Measurements from ENCODE around the gene ZNF254. TPM values are rescaled to one million over a fixed set of nuclear protein-coding genes. Genes with fewer than 3 reads are reported as not detected.

The ZNF254 gene
- total and polyA plus RNA-seq, 2 of the 4 experiments (the other 2 are of a cell fraction), result 4.4 to 8.8 TPM

GRCh38 chr19:24141612-24142011 is 54.6 kb downstream of the ZNF254 start:
- BruUV-seq (replicated peaks), result no TSS peak
- ChIA-PET CTCF (no interaction called here), POLR2A (ENCODE audit: unreplicated experiment) (no interaction called here)
- in situ Hi-C loops (cut with MboI; ENCODE audit: low sequenced_read_pairs) (loop anchor here (25.0 kb wide), 1 partner anchor 779 kb away; no protein-coding TSS in a partner anchor), dilution Hi-C loops (cut with HindIII; ENCODE audit: low sequenced_read_pairs, unreplicated experiment) (no loop called here), intact Hi-C loops (cut with micrococcal nuclease) (no loop called here)
- H3K9me1 ChIP-seq (ENCODE audit: insufficient read depth, low read length), result no peaks in the 10 kb centered on the region
- peaks cover 25% of the 10 kb centered on the region for H3K9me3 ChIP-seq (ENCODE audit: control insufficient read depth, insufficient read depth, low read length)
- no peak overlapping the region for H2BK20ac ChIP-seq (ENCODE audit: low read depth, low read length)
- H4K5ac ChIP-seq (ENCODE audit: low read depth, low read length), result no peak overlapping the region
- H2BK5ac ChIP-seq (ENCODE audit: low read depth, low read length, poor library complexity, severe bottlenecking), result no peak overlapping the region
- DNase-seq, result no peak
- no peaks in the 10 kb centered on the region for H4K20me1 ChIP-seq (ENCODE audit: insufficient read depth, low read length)
- H4K8ac ChIP-seq (ENCODE audit: low read depth in 2 of 2, low read length in 2 of 2), result no peak overlapping the region
- no peak for ATAC-seq (ENCODE audit: low read depth)
- no peak overlapping the region for H3K14ac ChIP-seq (replicated peaks; ENCODE audit: low read depth, low read length)
- no peak overlapping the region for H3K4me3 ChIP-seq (ENCODE audit: insufficient read depth, low read depth, low read length)
- no peak overlapping the region for H2AK5ac ChIP-seq (ENCODE audit: low read depth, low read length)
- no peak overlapping the region for H3K23ac ChIP-seq (ENCODE audit: low read depth, low read length)
- H3K4me2 ChIP-seq (ENCODE audit: low read depth, low read length), result no peak overlapping the region
- no peak overlapping the region for H3K56ac ChIP-seq (ENCODE audit: extremely low read depth, insufficient read depth, low read length)
- no peaks in the 10 kb centered on the region for H3K27me3 ChIP-seq (ENCODE audit: control insufficient read depth, insufficient read depth, low read length)
- H2BK15ac ChIP-seq (ENCODE audit: low read depth, low read length), result no peak overlapping the region
- peaks cover 5 to 6% of the 10 kb centered on the region in 2 experiments; a peak in 2 of 4 replicates for H3K79me1 ChIP-seq (ENCODE audit: low read depth in 1 of 2, low read length in 2 of 2)
- H2AFZ ChIP-seq (replicated peaks; ENCODE audit: low read length, poor library complexity), result no peak overlapping the region
- no peak overlapping the region for H2BK120ac ChIP-seq (ENCODE audit: low read depth, low read length)
- H3K18ac ChIP-seq (ENCODE audit: low read depth, low read length), result no peak overlapping the region
- no peak overlapping the region for H3K4ac ChIP-seq (ENCODE audit: low read depth, low read length)
- peaks cover 12% of the 10 kb centered on the region for H3K36me3 ChIP-seq (ENCODE audit: control insufficient read depth, insufficient read depth, low read length)
- no peak overlapping the region for H3K9ac ChIP-seq (ENCODE audit: low read depth, low read length)
- no peak overlapping the region for H2AK9ac ChIP-seq (replicated peaks; ENCODE audit: low read depth, low read length, poor library complexity)
- H3K4me1 ChIP-seq (ENCODE audit: control insufficient read depth, insufficient read depth, low read length), result peaks cover 2% of the 10 kb centered on the region; the same call in 1 of the 2 replicates
- TF ChIP-seq MXI1 (IDR thresholded peaks at IDR 0.05; ENCODE audit: borderline replicate concordance, low read depth, low read length) (no peak), RCOR1 (IDR thresholded peaks at IDR 0.05; ENCODE audit: insufficient replicate concordance, low read length) (no peak), RAD21 (IDR thresholded peaks at IDR 0.05; ENCODE audit: low read length) (no peak)
- TF ChIP-seq, protein P1, sequence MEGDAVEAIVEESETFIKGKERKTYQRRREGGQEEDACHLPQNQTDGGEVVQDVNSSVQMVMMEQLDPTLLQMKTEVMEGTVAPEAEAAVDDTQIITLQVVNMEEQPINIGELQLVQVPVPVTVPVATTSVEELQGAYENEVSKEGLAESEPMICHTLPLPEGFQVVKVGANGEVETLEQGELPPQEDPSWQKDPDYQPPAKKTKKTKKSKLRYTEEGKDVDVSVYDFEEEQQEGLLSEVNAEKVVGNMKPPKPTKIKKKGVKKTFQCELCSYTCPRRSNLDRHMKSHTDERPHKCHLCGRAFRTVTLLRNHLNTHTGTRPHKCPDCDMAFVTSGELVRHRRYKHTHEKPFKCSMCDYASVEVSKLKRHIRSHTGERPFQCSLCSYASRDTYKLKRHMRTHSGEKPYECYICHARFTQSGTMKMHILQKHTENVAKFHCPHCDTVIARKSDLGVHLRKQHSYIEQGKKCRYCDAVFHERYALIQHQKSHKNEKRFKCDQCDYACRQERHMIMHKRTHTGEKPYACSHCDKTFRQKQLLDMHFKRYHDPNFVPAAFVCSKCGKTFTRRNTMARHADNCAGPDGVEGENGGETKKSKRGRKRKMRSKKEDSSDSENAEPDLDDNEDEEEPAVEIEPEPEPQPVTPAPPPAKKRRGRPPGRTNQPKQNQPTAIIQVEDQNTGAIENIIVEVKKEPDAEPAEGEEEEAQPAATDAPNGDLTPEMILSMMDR (conservative IDR thresholded peaks at IDR 0.05; ENCODE audit: low read depth, low read length), result no peak
- no peak overlapping the region for H4K91ac ChIP-seq (ENCODE audit: insufficient read depth, low read depth, low read length)
- no peak overlapping the region for H3K27ac ChIP-seq (ENCODE audit: insufficient read depth, low read length)

Measured in IMR-90 (cell line).